ENCODE measurements around the gene GBX2.

- TF ChIP-seq, protein P1, sequence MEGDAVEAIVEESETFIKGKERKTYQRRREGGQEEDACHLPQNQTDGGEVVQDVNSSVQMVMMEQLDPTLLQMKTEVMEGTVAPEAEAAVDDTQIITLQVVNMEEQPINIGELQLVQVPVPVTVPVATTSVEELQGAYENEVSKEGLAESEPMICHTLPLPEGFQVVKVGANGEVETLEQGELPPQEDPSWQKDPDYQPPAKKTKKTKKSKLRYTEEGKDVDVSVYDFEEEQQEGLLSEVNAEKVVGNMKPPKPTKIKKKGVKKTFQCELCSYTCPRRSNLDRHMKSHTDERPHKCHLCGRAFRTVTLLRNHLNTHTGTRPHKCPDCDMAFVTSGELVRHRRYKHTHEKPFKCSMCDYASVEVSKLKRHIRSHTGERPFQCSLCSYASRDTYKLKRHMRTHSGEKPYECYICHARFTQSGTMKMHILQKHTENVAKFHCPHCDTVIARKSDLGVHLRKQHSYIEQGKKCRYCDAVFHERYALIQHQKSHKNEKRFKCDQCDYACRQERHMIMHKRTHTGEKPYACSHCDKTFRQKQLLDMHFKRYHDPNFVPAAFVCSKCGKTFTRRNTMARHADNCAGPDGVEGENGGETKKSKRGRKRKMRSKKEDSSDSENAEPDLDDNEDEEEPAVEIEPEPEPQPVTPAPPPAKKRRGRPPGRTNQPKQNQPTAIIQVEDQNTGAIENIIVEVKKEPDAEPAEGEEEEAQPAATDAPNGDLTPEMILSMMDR (IDR thresholded peaks at IDR 0.05), result no peak
- TF ChIP-seq POLR2A (IDR thresholded peaks at IDR 0.05), result no peak
These were observed 39.3 kb upstream of the GBX2 start for GRCh38 chr2:236207472-236207871.
